Fibroblast of skin of right biceps (primary cell): ENCODE data around the gene DPP9.

ENCODE experiments used
- DNase-seq: peaks from one replicate; pipeline ENCODE4 v3.0.0-alpha.2; 2013

Gene DPP9

GRCh38 chr19:4707956-4708650 is 15.5 kb downstream of the DPP9 start:
- no peak for DNase-seq

DNA sequence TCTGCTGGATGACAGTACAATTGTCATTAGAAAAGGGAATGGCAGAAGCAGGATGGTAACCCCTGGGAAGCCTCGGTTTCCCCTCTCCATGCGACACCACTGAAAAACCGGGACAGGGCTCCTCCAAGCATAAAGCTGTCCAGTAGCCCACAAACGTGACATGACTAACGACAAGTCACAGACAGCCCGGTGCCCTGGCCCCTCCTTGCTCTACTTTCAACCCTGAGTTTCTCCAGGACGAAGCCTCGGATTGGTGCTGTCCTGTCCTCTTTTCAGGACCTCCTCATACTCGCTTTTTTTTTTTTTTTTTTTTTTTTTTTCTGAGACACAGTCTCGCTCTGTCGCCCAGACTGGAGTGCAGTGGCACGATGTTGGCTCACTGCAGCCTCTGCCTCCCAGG is 16.3 kb downstream of the DPP9 start:
- no peak for DNase-seq

DNA sequence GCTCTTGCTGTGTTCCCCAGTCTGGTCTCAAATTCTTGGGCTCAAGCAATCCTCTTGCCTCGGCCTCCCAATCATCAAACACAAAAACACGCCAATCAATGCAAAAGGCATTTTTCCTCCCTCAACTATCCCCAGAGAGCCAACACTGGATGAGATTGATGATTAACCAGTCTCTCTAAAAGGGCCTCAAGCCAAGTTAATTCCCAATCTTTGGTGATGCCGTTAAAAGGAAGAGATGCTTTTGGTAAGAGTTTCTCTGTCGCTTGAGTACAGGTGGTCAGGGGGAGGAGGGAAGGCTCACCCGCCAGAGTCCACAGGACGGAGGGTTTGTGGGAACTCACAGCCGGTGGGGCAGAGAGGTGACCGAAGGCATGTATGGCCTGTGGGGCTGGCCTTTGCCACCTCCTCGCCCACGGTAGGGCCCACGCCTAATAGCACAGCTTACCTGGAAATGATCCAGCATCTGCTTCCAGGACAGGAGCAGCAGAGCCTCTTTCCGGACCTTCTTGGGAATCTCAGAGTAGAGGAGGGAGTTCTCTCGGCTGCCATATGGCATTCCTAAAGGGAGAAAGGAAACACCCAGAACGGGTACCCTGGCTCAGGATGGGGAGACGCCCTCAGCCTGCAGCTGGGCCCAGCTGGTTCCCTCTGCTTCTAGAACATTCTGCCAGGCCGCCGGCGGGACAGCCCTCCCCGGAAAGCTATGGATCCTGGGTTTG is 18.1 kb downstream of the DPP9 start:
- no peak for DNase-seq

DNA sequence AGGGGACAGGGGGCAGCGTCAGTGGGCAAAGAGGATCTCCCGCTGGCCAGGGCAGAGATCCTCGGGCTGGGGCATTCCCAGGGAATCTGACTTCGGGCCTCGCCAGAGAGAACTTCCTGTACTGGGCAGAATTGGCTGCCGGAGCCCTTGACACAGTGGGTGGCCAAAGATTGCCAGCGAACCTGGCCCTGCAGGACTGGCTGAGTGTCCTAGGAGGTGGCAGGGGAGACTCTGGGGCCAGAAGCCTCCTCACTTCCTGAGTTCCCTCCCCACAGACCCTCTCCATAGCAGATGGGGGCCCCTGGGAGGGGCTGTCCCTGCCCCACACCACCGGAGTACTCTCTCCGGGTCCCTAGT is 19.3 kb downstream of the DPP9 start:
- DNase-seq = no peak

- DNase-seq = no peak
Observed at GRCh38 chr19:4703671-4704316, 19.8 kb downstream of the DPP9 start.

GRCh38 chr19:4702764-4703163 is 20.9 kb downstream of the DPP9 start:
- no peak for DNase-seq

DNA sequence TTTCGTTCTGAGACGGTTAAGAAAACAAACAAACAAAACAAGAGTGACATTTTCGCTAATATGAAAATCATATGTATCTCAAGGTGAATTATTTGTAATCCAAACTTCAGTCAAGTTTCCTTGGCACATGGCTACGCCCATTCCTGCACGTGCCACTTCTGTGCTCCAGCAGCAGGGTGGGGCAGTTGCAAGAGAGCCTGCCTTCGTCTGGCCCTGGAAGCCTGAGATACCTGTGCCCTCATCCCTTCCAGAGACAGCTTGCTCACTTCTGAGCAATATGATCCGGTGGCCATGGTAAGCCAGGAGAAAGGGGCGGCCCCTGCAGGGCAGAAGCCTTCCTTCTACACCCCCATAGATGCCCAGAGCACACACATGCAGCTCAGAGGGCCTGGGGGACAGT is 22.1 kb downstream of the DPP9 start:
- DNase-seq = no peak

DNA sequence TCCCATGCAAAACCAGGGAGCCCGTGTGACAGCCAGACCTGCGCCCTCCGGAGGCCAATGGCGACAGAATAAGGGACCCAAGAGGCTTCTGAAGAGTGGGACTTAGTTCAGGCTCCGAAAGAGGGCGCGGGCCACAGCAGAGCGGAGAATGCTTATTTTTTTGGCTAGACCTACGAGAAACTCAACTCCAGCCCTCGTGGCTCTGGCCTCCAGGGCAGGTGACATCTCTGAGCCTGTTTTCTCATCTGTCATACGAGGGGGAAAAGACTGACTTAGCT is 23.0 kb downstream of the DPP9 start:
- no peak for DNase-seq

- no peak for DNase-seq
Observed at GRCh38 chr19:4699826-4700692, 23.6 kb downstream of the DPP9 start.

- DNase-seq = no peak
Observed at GRCh38 chr19:4697304-4697703, 26.3 kb downstream of the DPP9 start.

DNA sequence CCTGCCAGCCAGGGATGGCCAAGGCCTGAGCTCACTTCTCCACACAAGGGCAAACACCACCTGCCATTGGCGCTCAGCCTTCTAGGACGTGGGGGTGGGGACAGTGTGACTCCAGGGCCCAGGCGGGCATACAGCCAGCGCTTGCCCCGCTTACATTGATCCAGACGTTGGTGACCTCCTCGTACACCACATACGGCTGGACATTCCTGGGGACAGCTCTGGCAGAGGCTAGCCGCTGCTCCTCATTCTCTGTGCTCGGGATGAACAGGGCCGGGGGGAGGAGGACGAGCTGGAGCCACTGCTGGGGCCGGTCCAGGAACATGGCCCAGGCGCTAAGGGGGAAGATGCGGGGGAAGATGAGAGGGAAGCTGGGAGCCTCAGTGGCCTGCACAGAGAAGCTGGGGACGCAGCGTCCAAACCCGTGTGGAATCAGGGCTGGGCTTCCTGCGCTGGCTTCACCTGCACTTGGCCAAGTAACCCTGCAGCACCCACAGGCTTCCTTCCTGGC is 28.4 kb downstream of the DPP9 start:
- no peak for DNase-seq

DNA sequence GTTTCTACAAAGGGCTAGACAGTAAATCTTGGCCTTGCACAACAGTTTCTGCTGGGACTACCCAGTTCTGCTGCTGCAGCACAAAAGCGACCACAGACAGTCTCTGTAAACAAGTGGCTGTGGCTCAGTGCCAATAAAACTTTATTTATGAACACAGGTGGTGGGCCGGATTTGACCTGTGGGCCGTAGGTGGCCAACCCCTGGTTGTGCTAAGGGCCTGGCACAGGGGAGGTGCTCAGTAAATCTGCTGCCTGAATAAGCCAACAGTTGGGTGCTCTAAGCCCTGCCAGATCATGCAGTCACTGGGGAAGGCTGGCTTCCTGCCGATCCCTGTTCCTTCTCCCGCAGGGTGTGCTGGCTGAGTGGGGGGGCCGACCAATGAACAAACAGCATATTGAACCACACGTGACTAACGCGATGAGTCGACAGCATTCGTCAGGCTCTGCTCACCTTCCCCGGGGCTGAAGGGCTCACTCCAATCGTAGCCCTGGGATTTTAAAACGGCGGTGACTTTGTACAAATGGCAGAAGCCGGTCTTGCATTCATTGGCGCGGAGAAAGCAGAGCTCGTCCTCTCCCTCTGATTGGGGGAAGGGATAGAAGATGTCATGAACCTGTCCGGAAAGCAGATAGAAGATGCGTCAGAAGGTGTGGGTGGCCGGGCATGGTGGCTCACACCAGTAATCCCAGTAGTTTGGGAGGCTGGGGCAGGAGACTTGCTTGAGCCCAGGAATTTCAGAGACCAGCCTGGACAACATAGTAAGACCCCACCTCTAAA is 29.2 kb downstream of the DPP9 start:
- peak; percentile 92 for DNase-seq

DNA sequence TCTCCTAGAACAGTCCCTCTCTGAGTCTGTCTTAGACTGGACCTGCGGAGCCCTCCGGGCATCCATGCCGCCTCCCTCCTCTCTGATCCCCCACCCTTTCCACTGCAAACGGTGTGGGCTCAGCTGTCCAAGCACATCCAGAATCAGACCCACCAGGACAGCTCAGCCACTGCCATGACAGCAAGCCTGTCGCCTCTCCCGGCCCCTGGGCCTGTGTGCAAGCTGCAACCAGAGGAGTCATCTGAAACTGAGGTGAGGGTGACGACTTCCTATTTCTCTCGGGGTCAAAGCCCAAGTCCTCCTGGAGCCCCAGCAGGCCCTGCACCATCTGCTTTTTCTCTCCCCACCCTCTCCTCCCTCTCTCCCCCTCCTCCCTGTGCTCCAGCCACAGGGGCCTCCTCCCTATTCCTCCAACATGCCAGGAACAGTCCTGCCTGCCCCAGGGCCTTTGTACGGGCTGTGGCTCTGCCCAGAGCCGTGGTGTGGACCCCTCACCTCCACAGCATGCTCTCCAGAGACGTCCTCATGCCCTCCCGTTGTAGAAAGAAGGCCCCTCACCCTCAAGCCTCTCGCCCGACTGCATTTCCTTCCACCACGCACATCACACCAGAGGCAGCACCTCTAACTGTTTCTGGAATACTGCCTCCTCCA is 30.0 kb downstream of the DPP9 start:
- DNase-seq = no peak

- no peak for DNase-seq
Observed at GRCh38 chr19:4693078-4693350, 30.6 kb downstream of the DPP9 start.

DNA sequence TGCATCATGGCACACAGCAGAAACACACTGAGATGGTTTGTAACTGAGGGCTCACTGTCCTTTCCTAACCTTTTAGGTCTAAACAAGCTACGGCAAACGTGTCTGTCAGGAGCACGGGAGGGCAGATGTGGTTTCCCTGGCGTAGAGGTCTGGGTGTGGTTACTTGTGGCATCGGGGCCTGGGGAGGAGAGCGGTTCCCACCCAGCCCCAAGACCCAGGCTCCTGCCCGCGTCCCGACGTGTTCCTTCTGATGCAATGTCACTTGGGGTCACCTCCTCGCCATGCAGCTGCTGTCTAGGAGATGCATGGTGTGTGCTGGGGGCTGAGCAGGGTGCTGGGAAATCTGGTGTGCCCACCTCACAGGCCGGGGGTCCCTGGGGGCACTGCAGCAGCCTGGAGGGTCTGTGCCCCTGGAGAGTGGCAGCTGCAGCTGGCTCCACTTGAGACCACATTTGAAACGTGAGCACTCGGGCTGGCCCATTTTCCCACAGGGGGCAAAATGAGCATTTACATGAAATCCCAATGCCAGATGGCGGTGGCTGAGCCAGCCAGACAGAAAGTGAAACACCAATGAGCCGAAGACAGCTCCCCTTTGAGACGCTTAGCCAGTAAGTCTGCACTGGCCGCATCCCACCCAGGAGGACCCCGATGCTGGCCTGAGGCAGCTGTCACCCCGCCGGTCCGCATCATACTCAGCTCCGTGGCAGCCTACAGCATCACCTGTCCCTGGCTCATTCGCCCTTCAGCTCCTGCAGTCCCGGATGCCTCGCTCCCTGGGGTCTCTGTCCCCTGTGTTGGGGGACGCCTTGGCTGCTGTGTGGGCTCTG is 31.2 kb downstream of the DPP9 start:
- DNase-seq = no peak

GRCh38 chr19:4691373-4691772 is 32.3 kb downstream of the DPP9 start:
- DNase-seq = no peak

- no peak for DNase-seq
Observed at GRCh38 chr19:4690361-4690760, 33.3 kb downstream of the DPP9 start.

DNA sequence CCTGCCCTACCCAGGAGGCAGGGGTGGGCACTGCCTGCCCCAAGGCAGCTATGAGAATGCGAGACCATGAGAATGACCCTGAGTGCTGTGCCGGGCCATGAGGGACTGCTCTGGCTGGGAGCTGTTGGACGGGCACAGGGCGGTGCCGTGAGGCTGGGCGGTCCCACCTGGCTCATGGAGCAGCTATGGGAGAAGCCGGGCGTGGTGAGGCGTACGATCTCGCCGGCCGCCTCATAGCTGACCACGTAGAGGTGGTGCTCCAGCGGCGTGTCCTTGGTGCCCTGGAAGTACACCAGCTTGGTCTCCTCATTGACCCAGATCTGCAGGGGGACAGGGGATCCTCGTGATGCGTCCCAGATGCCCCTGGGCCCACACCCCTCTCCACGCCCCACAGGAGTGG is 34.2 kb downstream of the DPP9 start:
- no peak for DNase-seq

GRCh38 chr19:4688587-4688986 is 35.1 kb downstream of the DPP9 start:
- DNase-seq = no peak

GRCh38 chr19:4687396-4687795 is 36.2 kb downstream of the DPP9 start:
- DNase-seq = no peak

DNA sequence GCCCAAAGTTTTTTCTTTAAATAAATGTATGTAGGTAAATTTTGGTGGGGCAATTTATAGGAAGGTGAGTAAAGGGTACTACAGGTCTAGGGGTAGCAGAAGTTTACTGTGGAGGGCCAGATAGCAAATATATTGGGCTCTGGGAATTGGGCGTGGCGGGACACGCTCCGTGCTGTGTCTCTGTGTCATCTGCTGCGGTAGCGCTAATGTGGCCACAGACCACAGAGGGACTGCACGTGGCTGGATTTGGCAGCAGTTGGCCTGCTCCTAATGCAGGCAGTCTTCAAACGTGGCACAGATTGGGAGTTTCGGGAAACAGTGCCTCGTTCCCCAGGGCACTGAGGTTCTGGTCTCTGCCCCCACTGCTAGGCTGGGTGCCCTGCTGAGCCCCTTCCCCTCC is 36.9 kb downstream of the DPP9 start:
- DNase-seq = no peak
